HL-60/S4 treated with phorbol 12-myristate 13-acetate at 8.2 ng/mL for 4 days and 3 days (cell line): ENCODE results near the gene SUSD1.

Experiments
- in situ Hi-C: fragments of 300-500 bp; cut with MboI; formaldehyde crosslinking; loops from 2 replicates; pipeline ENCODE4 v1.15.0; 2022; ENCODE audit warnings: low sequenced_read_pairs

The SUSD1 gene

DNA sequence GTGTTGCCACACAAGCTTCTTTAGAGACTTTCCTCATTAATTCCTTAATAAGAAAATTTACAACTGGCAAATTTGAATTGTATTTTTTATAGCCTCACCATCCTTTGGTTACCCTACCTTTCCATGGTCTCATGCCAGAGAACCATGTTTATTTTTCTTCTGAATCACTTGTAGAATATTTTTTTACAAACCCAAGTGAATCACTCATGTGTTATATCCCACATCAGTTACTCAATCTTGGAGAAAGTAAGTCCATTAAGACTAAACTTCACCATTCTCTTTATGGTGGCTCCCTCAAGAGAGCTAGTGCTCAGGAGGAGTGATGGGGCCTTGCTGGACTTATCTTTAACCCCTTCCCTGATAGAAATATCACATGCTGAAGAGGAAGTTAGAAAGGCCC, 128.9 kb downstream of the SUSD1 start:
- in situ Hi-C loops = no loop called here

DNA sequence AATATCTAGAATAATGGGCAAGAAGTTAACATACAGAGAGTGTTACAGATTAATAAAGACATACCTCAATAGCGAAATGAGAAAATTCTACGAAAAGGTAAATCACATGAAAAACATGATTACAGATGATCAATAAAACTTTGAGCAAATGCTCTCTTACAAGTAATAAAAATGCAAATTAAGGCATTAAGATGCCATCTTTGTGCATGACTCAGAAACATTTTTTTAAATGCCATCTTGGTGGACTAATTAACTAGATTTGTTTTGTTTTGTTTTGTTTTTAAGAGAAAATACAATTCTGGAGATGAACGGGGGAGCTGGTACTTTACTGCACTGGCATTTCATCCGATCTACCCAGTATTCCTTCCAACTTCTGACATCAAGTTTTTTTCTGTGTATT, 130.2 kb downstream of the SUSD1 start:
- in situ Hi-C loops = no loop called here

DNA sequence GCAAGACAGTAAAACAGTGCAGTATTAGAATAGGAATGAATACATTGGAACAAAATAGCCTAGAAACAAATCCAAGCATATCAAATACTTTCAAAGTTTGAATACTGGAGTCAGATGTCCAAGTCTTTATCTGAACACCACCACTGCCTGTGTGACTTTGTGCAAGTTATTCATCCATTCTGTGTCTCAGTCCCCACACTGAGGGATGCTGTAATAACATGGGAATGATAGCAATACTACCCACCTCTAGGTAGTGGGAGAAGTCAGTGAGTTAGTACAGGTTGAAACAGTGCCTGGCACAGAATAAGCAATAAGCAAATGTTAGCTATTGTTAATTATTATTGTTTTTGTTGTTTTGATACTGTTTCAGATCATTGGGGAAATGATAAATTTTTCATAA, 130.9 kb downstream of the SUSD1 start:
- in situ Hi-C loops = no loop called here

DNA sequence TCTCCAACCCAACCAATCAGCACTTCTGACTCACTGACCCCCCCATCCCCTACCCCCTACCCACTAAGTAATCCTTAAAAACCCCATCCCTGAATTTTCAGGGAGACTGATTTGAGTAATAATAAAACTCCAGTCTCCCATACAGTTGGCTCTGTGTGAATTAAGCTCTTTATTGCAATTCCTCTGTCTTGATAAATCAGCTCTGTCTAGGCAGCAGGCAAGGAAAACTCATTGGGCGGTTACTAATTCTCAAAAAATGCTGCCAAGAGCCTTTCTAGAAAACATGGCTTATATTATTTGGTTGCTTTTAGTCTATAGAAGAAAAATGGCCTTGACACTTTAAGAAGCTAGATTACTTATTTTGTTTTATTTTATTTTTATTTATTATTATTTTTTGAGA, 131.7 kb downstream of the SUSD1 start:
- in situ Hi-C loops = no loop called here

DNA sequence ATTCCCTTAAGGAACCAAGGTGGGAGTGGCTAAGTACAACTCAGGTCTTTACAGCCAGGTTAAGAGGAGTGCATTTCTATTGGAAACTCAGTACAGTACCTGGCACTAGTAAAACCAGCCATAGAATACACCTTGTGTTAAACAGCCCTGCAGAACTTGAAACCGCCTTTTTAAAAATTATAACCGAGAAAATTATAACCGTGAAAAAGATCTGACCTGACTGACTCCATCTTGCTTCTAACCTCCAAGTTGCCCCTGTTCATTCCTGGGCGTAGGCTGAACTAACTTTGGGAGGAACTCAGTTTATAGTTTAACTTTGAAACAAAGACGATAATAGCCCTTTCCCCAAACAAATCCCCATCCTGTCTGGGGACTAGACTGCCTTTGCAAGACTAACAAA, 132.3 kb downstream of the SUSD1 start:
- in situ Hi-C loops = no loop called here

DNA sequence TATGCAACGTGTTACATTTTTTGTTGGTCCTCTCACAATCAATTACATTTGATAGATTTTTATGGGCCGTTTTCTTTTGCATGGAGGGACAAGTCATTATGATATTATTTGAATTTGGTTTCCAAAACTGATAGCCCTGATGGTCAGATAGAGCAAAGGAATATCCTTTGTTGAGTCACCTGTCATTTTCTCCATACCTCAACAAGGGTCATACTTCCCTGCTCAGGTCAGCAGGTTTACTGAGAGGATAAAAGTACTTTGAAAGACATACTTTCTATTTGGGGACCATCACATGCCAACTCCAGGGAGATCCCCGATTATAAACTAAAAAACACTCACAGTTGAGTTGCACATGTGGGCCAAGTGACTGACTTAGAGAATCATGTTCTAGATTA, 132.9 kb downstream of the SUSD1 start:
- in situ Hi-C loops = no loop called here

DNA sequence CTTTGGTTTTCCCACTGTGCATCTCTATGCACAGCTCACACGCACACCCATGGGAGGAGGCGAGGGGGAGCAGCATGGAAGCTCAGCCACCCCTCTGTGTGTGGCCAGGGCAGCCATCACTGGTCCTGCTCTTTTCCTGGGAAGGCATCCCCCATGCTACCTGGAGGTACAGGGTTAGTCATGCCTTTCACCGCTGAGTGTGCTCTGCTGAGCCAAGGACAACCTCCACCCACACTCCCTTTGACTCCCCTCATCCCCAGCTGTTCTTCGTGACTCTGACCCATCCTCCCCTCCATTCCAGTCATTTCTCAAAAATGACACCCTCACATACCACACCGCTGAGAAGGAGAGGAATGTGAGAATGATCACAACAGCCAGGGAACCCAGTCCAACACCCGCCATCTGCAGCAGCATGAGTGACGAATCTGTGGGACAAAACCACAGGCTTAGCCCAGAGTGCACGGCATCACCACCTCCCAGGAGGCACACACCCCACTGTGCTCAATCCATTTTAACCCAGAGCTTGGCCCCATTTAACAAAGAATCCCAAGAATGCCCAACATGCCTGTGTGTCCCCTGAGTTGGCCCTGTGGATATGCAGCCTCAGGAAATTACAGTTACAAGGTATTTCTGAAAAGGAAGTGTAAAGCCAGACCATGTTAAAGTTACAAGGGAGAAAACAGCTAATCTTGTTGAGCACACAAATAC, 133.4 kb downstream of the SUSD1 start:
- in situ Hi-C loops = no loop called here

DNA sequence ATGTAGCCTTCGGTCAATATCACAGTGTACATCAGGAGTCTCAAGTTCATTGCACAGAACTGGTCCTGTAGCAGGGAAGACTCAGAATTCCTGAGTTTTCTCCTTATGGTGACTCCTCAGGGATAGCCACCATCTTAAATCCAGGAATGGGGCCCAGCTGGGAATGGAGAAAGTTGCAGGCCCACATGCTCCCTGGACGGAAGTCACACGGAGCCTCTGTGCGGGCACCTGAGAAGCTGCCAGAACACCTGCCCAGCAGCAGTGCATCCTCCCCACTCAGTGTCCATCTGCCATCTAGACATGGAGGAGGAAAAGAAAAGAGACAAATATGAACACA, 133.9 kb downstream of the SUSD1 start:
- in situ Hi-C loops = no loop called here

DNA sequence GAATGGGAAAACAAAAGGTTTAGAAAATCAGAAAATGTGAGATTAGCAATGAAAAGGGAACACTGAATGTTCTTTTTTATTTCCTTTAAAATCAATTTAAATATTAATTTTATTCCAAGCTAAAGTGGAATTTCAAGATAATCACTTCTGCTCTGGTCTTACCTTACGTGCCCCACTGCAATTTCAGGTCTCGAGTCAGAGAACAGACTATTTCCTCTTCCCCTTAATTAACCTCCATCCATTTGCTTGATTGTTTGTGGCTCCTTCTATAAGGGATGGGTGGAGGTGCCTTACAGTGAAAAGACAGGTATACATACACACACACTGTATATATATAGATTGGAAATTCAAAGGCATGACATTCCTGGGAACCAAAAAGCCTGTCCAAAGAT, 137.1 kb downstream of the SUSD1 start:
- in situ Hi-C loops = no loop called here

DNA sequence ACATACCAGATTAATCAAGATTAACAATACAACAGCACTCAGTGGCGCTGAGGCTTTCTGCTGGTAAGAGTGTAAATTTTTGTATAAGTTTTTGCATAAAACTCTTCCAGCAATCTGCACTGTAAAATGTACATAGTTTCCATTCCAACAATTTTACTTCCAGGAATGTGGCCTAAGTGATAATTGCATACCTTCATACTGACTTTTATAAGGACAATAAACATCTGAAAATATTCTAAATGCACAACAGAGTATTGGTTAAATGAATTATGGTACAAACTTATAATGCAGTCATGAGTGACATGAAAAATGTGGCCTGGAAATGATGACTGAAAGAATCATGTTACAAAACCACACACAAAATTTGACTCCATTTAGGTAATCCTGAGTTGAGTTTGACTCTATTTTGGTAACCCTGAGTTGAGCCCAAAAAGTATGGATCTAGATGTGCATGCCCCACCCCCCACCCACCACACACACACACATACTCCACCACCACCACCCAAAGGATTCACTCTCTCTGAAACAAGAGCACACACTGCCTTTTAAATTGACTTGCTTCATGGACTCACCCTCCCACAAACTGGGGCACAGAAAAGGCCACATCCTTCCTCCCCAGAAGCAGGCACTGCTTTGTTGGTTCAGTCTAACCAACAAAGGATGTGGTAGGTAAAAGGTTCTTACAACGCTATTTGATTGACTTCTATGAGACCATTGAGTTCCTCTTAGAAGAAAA, 137.6 kb downstream of the SUSD1 start:
- in situ Hi-C loops = no loop called here

DNA sequence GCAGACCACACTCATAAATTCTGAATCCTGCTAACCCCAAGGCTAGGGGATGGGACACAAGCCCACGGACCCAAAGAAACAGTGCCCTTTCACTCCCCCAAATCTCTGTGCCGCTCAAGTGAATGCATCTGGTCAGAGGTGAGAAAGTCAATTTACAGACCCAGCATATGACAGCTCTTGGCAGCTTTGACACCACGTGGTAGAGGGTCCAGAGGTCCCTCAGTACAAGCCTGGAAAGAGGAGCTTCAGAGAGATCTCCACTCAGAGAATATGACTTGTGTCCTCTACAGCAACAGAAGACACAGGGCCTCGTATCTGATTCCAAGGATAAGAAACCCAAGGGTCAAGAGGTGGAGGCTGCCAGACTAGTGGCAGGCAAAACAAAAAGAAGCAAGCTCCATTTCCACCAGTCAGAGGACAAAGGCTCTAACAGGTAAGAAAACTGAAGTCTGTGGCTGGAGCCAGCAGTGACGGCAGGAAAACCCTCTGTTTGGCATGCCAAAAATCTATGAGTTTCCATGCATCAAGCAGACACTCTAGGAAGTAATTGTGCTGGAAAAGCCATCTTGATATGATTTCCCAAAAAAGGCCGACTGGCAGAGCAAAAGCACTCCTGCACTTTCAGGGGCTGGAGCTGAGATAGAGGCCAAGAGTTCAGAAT, 139.8 kb downstream of the SUSD1 start:
- in situ Hi-C loops = no loop called here

DNA sequence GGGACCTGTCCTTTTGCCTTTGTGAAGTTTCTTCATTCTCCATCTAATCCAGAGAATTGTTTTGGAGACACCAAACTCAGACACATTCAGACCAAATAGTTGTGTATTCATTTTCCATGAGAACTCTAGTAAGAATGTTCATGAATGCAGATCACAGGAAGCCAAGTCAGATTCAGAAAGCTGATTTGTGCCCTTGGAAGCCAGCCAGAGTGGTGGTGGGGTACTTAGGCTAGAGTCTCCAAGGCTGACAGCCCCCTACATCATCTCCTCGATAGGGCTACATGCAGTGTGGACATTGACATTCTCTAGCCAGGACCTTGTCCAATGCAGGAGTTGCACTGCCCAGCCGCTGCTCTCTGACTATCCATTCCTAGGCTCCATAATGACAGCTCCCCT, 140.9 kb downstream of the SUSD1 start:
- in situ Hi-C loops = no loop called here

DNA sequence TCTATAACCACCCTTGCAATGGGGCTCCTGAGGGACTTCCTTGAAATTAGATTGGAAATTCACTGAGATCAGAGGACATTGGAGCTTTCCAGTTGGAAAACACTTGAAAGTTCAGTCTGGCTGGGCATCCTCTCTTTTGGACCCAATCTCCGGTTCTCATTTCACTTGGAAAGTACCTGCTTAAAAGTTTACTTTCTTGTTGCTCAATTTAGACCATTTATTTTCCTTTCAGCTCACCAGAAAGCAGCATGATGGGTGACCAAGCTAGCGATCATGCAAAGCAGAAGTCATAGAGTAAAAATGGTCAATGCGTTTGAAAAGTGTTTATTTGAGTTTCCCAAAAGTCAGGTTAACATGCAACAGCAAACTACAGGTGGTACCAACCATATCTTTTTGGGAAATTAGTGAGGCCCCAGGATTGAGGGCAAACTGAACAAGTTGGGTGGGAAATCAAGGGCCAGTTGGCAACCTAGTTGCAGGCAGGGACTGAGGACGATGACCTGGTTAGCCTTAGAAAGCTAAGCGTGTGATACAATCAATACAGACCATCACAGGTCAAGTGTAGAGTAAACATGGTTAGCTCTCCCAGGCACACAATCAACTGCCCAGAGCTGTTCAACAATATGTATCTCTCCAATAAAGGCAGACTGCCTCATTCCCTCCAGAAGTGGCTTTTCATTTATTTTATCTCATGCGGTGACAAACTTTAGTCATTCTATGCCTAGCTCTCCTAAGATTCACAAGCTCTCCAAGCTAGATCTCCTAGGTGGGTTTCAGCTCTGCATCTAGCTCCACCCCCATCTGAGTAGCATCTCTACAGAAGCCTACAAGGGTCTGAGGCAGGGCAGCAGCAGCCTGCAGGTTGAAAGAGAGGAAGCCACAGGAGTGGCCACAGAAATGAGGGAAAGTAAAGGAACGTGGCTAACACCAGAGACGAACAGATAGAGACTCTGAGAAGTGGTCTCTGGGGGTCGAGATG, 141.6 kb downstream of the SUSD1 start:
- in situ Hi-C loops = no loop called here

DNA sequence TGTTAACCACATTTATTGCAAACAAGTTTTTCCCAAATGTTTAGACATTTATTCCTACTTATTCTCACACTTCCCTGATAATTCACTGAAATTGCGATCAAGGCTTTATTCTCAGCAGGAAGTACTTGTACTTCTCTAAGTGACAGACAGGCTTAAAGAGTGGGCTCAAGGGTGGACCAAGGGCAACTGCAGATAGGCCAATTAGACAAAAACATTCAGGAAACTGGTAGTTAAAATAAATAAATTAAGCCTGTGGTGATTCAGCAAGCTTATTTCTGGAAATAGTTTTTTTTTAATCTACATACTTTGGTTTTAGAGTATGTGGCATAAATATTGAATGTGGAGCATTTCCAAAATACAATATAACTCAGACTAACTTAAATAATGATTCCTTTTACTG, 142.4 kb downstream of the SUSD1 start:
- in situ Hi-C loops = no loop called here

DNA sequence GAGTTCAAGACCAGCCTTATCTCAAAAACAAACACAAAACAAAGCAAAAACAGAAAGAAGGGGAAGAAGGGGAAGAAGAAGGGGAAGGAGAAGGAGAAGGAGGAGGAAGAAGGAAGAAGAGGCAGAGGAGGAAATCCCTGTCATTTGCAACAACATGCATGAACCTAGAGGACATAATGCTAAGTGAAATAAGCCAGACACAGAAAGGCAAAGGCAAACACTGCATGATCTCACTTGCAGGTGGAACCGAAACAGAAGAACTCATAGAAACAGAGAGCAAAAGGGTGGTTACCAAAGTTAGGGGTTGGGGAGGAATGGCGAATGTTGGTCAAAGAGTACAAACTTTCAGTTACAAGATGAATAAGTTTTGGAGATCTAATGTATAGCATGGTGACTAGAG, 143.1 kb downstream of the SUSD1 start:
- in situ Hi-C loops = no loop called here

DNA sequence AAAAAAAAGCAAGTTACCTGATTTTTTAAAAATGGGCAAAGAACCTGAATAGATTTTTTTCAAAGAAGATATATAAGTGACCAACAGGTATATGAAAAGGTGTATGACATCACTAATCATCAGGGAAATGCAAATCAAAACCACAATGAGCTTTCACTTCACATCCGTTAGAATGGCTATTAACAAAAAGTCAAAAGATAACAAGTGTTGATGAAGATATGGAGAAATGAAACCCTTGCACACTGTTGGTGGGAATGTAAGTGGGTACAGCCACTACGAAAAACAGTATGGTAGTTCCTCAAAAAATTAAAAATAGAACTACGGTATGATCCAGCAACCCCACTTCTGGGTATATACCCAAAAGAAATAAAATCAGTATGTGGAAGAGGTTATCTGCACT, 143.7 kb downstream of the SUSD1 start:
- in situ Hi-C loops = no loop called here

DNA sequence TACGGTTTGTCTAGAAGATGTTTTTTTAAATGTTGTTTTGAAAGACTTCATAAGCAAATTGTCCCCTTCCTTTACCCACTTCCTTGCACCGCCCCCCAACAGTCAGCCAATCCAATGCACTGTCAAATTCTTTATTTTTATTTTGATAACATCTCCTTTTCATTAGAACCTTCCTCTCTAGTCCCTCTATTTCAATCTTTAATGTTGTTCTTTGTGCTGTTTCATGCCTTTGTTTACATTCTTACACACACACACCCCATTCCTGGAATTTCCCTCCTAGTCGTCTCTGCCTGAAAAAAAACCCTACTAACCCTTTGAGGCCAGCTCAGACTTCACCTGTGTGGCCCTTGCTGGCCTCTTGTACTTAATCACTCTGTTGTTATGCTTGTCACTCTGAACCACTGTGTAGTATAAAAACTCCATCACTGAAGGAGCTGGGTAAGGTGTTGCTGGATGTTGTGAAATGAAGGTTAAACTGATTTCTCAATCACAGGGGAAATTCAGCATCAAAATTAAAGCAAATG, 145.1 kb downstream of the SUSD1 start:
- in situ Hi-C loops = no loop called here

DNA sequence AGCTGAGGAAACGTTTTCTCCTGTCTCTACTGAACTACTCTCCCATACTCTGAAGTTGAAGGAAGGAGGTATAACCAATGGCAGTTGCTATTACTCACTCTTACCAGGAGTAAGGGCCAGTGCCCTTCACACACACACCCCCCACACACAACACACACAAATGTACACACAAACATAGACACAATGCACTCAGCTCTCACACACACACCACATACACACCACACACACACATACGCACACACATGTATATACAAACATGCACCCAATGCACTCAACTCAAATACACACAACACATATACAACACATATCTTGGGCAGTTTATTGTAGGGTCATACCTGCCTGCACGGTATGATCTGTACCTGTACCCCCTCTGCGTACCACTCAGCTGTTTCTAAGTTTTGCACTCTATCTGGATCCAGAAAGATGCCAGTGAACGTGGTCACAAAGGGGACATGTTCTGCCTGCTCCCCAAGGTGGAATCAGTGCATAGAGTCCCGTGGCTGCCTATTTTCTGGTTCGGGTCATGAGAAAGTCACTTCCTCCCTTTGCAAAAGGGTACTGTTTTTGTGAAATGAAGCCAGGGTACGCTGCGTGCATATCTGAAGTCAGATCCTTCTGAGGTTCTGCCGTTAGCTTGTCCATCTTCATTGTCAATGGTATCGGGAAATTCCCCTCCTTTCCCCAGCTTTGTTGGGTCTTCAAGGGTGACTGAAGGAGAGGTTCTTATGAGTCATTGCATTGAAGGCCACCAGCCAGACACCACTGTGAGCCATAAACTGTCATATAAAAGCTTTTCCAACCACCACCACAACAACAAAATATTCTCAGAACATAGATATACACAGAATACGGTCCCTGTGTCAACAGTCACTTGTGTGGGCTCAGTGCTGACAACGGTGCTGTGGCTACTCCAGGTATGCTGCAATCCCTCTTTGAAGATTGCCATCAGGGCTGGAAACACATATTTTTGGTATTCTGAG, 146.6 kb downstream of the SUSD1 start:
- in situ Hi-C loops = no loop called here

DNA sequence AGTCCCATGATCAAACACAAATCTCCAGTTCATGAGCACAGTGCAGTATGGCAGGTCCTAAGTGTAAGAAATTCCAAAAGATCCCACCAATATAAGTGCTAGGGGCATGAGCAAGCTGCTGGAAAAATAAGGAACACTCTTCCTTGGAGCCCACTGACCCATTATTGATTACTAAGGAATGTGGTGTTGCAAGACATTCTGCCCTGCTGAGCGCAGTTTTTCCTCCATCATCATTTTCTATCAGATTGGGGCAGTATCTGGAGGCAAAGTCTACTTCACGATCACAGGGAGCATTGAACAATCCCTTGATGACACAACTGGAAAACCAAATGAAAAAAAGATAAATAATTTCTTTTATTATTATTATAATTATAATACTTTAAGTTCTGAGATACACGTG, 149.2 kb downstream of the SUSD1 start:
- in situ Hi-C loops = no loop called here

DNA sequence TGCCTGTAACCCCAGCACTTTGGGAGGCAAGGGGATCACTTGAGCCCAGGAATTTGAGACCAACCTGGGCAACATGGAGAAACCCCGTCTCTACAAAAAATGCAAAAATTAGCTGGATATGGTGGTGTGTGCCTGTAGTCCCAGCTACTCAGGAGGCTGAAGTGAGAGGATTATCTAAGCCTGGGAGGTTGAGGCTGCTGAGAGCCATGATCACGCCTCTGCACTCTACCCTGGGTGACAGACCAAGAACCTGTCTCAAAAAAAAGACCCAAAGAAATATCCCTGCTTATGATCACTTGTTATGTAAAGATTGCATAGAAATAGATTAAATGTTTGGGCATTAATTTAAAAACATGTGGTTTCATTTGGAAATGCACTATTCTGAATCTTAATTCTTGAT, 153.4 kb downstream of the SUSD1 start:
- in situ Hi-C loops = no loop called here
